Stromal cell of bone marrow (primary cell): ENCODE data around the gene NDUFV1.
"Not testable (repeated sequence)": the region's sequence is repeated elsewhere in the genome, so short reads cannot be mapped to it uniquely, and the experiment has no call there.

Experiments used
- DNase-seq: peaks from one replicate; pipeline ENCODE4 v3.0.0-alpha.2; 2012; ENCODE audit warnings: low read depth

NDUFV1 gene

GRCh38 chr11:67586568-67587250, 20.0 kb upstream of the NDUFV1 start:
- no peak for DNase-seq

DNA sequence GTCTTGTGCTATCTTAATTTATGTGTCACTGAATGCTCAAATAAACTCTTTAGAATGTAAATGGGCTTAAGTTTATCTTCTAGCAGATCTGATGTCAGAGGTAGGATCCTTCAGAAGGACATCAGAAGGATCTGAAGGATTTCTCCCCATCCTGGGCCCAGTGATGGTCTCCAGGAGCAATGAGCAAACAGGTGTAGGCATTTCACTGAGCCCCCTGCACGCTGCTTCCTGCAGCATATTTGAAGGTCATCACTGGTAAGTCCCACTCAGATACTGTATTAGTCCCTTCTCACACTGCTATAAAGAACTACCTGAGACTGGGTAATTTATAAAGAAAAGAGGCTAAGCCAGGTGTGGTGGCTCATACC, 18.6 kb upstream of the NDUFV1 start:
- DNase-seq, result no peak

DNA sequence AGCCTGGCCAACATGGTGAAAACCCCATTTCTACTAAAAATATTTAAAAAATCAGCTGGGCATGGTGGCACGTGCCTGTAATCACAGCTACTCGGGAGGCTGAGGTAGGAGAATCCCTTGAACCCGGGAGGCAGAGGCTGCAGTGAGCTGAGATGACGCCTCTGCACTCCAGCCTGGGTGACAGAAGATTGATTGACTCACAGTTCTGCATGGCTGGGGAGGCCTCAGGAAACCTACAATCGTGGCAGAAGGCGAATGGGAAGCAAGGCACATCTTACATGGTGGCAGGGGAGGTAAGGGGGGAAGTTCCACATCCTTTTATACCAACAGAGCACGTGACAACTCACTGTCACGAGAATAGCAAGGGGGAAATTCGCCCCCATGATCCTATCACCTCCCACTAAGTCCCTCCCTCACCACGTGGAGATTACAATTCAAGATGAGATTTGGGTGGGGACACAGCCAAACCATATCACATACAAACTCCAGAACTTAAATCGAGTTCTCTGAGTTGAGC, 17.8 kb upstream of the NDUFV1 start:
- DNase-seq, result not testable (repeated sequence)

GRCh38 chr11:67592880-67593564, 13.7 kb upstream of the NDUFV1 start:
- DNase-seq, result no peak

- DNase-seq, result no peak
Measured at GRCh38 chr11:67593565-67593905, 13.2 kb upstream of the NDUFV1 start.

GRCh38 chr11:67594480-67594879, 12.3 kb upstream of the NDUFV1 start:
- no peak for DNase-seq

DNA sequence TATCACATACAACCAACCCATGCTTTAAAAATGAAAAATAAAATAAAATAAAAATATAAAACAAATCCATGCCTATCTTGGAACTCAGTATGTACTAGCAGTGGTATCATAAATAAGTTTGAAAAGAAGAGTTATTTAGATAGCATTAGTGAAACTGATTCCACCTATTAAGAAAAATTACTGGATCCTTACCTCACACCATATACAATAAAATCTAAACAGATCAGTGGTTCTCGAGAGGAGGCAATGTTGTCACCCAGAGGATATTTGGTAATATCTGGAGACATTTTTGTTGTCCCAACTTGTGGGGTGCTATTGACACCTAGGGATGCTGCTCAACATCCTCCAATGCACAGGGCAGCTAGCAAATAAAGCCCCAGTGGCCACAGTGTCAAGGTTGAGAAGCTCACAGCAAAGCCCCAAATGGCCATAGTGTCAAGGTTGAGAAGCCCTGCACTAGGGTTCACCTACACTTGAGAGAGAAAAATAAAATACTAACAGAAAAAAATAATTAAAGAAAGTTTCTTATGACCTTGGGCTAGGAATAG, 9.9 kb upstream of the NDUFV1 start:
- no peak for DNase-seq

- not testable (repeated sequence) for DNase-seq
Measured at GRCh38 chr11:67597458-67597857, 9.3 kb upstream of the NDUFV1 start.

GRCh38 chr11:67597963-67598362, 8.8 kb upstream of the NDUFV1 start:
- DNase-seq, result not testable (repeated sequence)

- DNase-seq, result no peak
Measured at GRCh38 chr11:67599149-67599548, 7.6 kb upstream of the NDUFV1 start.

DNA sequence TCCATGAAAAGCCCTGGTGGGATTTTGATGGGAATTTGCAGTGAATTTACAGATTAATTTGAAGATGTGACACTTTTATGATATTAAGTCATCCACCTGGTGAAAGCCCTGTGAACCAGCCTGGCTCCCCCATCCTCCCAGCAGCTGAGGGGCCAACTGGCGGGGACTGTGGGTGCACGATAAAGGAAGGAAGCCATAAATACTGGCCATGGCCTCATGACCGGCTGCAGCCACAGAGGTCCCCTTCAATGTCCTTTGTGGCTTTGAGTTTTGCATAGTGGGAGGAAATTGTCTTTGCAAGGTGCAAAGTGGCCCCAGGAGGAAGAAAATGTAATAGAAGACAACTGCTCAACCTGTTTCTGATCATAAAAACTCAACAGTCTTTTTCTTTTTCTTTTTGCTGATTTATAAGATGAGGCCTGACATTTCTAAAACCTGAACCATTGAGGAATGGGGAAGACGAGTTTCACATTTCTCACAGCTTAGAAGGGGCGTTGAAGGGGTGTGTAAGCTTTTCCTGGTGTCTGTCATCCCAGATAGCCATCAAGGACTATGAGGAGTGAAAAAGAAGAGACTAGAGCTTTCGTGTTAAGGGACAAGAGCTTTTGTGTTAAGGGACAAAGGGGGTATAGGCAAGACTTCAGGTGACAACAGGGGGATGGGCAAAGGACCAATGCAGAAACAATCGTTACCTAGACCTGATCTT, 6.3 kb upstream of the NDUFV1 start:
- no peak for DNase-seq

DNA sequence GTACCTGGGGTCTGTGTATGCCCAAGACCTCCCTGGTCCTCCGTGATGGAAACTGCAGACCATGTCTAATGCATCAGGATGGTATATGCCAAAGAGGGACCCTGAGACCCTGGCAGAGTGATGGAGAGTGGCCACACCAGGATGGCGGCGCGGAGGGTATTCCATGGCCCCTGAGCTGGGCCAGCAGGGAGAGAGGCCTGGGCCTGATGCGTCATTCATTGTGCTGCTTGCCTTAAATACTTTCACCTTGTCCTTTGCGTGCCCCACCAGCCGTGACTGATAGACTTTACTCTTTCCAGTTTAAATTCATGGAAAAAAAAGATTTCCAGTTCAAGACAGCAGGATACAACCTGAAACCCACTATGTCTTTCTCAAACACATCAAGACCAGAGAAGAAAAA, 5.6 kb upstream of the NDUFV1 start:
- no peak for DNase-seq

DNA sequence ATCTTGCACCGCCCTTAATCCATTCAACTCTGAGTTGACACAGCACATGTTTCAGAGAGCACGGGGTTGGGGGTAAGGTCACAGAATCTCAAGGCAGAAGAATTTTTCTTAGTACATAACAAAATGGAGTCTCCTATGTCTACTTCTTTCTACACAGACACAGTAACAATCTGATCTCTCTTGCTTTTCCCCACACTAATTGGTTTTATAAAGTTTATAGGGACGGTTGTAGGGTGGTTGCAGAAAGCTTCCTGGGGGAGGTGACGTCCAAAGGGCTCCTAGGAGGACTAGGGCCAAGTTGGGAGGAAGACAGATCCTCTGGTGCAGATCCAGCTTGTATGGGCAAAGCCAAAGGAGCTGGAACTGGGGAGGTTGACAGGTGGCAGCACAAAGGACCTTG, 2.6 kb upstream of the NDUFV1 start:
- DNase-seq, result not testable (repeated sequence)

DNA sequence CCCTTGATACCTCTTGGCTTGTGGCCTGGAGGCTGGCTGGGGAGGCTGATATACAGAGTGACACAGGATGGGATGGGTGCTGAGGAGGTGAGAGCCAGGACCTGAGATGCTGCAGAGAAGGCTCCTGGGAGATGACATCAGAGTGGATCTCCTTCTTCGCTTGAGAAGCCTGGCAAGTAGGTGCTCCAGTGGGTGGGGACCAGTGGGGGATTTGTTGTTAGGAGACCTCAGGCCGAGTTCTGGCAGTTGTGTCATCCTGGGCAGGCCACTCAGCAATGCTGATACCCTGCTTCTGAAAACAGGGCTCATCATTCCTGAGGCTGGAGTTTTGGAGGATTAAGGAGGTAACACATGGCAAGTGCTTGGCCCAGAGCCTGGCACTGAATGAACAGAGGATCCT, 1.9 kb upstream of the NDUFV1 start:
- no peak for DNase-seq

DNA sequence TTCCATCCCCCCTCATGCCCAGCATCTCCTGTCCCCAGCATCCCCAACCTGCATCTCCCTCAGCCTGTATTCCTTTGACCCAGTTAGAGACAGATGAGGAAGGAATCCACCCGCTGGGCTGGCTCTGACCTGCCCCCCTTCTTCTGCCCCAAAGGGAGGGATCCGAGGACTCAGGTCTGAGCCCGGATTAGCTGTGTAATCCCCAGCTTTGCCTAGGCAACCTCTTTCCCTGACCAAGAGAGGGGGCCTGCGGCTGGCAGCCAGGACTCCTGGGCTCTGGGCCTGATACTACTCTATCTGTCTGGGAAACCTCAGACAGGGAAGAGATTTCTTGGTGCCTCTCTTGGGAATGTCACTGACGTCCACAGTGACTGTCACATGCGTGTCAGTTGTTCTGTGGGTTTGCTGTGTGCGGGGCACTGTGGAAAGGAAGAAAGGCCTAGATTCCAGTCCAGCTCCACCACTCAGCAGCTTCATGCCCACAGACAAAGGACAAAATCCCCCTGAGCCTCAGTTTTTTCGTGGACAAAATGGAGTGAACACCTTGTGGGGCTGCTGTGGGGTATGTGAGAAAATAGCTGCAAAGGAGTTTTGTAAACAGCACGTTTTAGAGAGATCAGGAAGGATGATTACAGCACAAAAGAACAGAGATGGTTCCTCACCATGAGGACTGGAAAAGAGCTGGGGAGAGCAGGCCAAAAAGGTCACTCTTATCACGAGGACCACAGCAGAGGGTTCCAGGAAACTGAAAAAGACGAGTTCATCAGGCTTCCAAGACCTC, 1.3 kb upstream of the NDUFV1 start:
- DNase-seq, result no peak

DNA sequence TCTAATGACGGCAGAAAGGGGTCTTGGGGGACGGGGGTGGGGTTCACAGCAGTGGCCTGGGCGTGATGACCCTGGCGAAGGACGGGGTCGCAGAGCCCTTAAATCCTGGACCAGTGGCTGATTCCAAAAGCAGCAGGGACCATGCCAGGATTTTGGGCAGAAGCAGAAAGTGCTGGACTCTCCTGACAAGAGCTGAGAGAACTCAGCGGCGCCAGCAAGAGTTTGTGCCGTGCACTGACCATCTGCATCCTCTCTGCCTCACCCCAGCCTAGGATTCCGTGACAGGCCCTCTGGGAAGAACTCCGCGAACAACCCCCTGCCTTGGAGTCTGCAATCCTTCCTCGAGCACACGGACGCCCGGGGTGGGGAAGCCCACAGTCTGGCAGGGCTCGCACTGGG, 644 bp upstream of the NDUFV1 start:
- no peak for DNase-seq

DNA sequence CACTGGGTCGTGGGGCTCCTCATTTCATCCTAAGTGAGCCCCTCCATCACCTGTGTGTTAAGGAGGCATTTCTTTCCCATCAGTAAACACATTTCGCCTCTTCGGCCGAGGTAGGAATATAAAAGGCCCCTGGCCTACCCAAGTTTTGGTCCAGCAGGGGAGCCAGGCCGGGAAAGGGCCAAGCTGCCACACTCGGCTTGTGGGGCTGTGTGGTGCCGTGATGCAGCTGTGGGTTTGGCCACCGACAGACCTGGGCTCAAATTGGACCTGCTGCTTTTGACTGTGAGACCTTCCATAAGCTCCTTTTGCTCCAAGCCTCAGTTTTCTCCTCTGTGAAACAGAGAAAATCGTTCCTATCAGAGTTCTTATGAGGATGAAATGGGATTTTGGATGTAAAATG, 771 bp downstream of the NDUFV1 start:
- no peak for DNase-seq

DNA sequence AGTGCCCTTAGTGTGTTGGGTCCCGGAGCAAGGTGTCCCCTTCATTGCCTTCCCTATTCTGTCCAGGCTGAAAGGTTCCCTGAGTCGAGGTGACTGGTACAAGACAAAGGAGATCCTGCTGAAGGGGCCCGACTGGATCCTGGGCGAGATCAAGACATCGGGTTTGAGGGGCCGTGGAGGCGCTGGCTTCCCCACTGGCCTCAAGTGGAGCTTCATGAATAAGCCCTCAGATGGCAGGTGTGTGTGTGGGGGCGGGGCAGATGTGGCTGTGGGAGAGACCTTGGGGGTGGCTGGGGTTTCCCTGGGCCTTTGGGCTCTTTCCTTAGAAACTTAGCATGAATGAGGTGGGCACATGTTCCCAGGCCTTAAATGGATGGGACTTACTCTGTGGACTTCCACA, 1.8 kb downstream of the NDUFV1 start:
- DNase-seq, result no peak

DNA sequence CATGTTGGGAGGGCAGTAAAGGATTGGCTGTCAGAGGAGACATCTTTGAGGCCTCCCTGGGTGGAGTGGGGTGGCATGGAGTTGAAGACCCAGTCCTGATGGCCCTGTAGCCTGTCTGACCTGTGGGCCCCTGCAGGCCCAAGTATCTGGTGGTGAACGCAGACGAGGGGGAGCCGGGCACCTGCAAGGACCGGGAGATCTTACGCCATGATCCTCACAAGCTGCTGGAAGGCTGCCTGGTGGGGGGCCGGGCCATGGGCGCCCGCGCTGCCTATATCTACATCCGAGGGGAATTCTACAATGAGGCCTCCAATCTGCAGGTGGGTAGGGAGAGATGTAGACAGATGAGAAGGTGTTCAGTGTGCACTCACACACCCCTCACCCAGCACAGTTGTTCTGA, 2.6 kb downstream of the NDUFV1 start:
- no peak for DNase-seq

DNA sequence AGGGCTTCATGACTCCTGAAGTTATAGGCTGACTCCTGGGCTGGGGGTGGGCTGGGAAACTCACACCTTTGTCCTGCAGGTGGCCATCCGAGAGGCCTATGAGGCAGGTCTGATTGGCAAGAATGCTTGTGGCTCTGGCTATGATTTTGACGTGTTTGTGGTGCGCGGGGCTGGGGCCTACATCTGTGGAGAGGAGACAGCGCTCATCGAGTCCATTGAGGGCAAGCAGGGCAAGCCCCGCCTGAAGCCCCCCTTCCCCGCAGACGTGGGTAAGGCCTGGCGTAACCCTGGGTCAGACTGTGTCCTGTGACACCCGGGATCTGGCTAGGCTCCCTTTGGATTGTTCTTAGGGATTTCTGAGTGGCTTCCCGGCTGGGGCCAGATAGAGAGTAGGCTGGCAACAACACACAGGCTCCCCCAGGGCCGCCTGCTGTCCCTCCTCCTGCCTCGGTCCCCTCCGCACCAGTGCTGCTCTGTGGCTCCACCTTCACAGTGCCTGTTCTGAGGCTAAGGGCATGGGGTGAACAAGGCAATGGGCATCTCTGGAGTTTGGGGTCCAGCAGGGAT, 3.6 kb downstream of the NDUFV1 start:
- no peak for DNase-seq

DNA sequence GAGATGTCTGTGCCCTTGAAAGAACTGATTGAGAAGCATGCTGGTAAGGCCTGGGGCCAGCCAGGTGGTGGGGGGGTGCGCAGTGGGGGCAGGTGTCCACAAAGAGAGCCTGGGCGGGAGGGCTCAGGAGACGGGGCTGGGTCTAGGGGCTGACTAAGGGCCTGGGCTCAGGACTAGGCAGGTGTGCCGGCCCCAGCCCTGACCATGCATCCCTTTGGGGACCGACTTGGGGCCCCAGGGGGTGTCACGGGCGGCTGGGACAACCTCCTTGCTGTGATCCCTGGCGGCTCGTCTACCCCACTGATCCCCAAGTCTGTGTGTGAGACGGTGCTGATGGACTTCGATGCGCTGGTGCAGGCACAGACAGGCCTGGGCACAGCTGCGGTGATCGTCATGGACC, 4.4 kb downstream of the NDUFV1 start:
- DNase-seq, result no peak
